T-helper 2 cell treated with Interferon-gamma antibody and Interleukin-4, amounts not matched to agents 100 ng/mL and 5 ng/mL, for 36 hours (primary cell): ENCODE results near the gene TAGAP. TPM values are rescaled to one million over a fixed set of nuclear protein-coding genes. Genes with fewer than 3 reads are reported as not detected.

Experiments used
- total RNA-seq: library from RNA; stranded (reverse); gene quantifications from 2 replicates; pipeline ENCODE4 v1.2.3, GENCODE V29; 2022

The TAGAP gene
- total RNA-seq, 1 donor from 2014 or later, result 51.2 TPM

Other genes with a start within 250 kb of the TAGAP start
- 244 and 252 TPM in 2 replicates for gene EZR, start 225.6 kb downstream of the TAGAP start, total RNA-seq
- 1.8 and 1.9 TPM in 2 replicates for gene RSPH3, start 44.8 kb downstream of the TAGAP start, total RNA-seq
- gene FNDC1, start 124.4 kb upstream of the TAGAP start, total RNA-seq, result not detected in 2 replicates